ENCODE results near the gene DIS3.

The DIS3 gene

DNA sequence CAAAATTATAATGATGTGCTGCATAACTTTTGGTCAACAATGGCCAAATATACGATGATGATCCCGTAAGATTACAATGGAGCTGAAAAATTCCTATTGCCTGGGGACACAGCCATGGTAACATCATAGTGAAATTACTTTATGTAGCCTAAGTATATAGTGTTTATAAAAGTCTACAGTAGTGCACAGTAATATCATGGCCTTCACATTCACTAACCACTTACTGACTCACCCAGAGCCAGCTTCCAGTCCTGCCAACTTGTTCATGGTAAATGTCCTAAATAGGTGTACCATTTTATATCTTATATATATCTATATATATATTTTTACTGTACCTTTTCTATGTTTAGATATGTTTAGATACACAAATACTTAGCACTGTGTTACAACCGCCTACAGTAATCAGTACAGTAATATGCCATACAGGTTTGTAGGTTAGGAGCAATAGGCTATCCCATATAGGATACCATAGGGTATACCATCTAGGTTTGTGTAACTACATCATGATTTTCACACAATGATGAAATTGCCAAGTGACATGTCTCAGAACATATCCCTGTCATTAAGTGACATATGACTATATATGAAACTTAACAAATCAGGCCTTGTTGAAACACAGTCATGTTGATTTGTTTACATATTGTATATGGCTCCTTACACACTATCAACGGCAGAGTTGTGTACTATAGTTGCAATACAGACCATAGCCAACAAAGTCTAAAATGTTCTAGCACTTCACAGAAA lies 23.7 kb downstream of the DIS3 start:
- TF ChIP-seq, protein P1, sequence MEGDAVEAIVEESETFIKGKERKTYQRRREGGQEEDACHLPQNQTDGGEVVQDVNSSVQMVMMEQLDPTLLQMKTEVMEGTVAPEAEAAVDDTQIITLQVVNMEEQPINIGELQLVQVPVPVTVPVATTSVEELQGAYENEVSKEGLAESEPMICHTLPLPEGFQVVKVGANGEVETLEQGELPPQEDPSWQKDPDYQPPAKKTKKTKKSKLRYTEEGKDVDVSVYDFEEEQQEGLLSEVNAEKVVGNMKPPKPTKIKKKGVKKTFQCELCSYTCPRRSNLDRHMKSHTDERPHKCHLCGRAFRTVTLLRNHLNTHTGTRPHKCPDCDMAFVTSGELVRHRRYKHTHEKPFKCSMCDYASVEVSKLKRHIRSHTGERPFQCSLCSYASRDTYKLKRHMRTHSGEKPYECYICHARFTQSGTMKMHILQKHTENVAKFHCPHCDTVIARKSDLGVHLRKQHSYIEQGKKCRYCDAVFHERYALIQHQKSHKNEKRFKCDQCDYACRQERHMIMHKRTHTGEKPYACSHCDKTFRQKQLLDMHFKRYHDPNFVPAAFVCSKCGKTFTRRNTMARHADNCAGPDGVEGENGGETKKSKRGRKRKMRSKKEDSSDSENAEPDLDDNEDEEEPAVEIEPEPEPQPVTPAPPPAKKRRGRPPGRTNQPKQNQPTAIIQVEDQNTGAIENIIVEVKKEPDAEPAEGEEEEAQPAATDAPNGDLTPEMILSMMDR (IDR thresholded peaks at IDR 0.05; ENCODE audit: low read depth, low read length), result no peak
- Histone ChIP-seq H3K9me3 (no peaks in the 10 kb centered on the region), H3K36me3 (peaks cover 78% of the 10 kb centered on the region), H3K27me3 (no peaks in the 10 kb centered on the region), H3K4me1 (no peaks in the 10 kb centered on the region), H3K4me3 (ENCODE audit: low read depth, low read length) (no peak overlapping the region)
- no peak for DNase-seq

DNA sequence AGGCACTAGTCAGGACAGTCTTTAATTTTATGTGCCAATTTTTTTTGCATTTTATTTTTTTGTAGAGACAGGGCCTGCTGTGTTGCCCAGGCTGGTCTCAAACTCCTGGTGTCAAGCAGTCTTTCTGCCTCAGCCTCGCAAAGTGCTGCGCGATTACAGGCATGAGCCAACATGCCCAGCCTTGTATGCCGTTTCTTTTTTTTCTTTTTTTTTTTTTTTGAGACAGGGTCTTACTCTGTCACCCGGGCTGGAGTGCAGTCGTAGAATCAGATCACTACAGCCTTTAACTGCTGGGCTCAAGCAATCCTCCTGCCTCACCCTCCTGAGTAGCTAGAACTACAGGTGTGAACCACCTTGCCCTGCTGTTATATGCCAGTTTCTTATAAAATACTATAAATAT lies 27.6 kb downstream of the DIS3 start:
- H3K4me3 ChIP-seq (ENCODE audit: low read depth, low read length), result no peak overlapping the region
- H3K4me1 ChIP-seq, result no peaks in the 10 kb centered on the region
- H3K36me3 ChIP-seq, result peaks cover 61% of the 10 kb centered on the region
- no peaks in the 10 kb centered on the region; the same call in 1 of the 2 replicates for H3K9me3 ChIP-seq
- DNase-seq, result no peak
- no peaks in the 10 kb centered on the region for H3K27me3 ChIP-seq
- TF ChIP-seq, protein P1 (IDR thresholded peaks at IDR 0.05; ENCODE audit: low read depth, low read length), result no peak

DNA sequence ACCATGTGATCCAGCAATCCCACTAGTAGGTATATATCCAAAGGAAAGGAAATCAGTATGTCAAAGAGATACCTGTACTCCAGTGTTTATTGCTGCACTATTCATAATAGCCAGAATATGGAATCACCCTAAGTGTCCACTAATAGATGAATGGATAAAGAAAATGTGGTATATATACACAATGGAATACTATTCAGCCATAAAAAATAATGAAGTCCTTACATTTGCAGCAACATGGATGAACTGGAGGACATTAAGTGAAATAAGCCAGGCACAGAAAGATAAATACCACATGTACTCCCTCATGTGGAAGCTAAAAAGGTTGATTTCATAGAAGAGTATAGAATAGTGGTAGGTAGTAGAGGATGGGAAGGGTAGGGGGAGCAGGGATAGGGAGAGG lies 30.5 kb downstream of the DIS3 start:
- DNase-seq, result no peak
- Histone ChIP-seq H3K4me3 (ENCODE audit: low read depth, low read length) (no peak overlapping the region), H3K9me3 (no peaks in the 10 kb centered on the region; the same call in 1 of the 2 replicates), H3K27me3 (no peaks in the 10 kb centered on the region), H3K36me3 (peaks cover 55% of the 10 kb centered on the region), H3K4me1 (no peaks in the 10 kb centered on the region)
- TF ChIP-seq, protein P1 (IDR thresholded peaks at IDR 0.05; ENCODE audit: low read depth, low read length), result no peak

DNA sequence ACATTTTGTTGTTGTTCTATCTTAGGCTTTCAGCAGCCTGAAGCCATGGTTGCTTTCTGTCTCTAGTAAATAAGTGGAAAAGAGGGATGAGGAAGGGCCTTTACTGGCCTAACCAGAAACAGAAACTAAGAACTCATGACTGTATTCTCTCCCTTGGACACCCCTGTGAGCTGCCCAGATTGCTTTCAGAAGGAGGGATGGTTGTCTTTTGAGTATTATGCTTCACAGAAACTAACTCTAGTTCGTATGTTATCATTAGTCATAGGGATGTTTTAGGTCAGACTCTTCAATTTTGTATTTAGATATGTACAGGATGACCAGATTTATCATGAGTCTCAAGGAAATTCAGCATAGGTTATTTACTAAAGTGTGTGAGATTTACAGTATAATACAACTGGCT lies 36.4 kb downstream of the DIS3 start:
- Histone ChIP-seq H3K36me3 (peaks cover 33% of the 10 kb centered on the region), H3K4me3 (ENCODE audit: low read depth, low read length) (no peak overlapping the region), H3K27me3 (no peaks in the 10 kb centered on the region), H3K9me3 (no peaks in the 10 kb centered on the region), H3K4me1 (no peaks in the 10 kb centered on the region)
- DNase-seq, result no peak
- TF ChIP-seq, protein P1 (IDR thresholded peaks at IDR 0.05; ENCODE audit: low read depth, low read length), result no peak

DNA sequence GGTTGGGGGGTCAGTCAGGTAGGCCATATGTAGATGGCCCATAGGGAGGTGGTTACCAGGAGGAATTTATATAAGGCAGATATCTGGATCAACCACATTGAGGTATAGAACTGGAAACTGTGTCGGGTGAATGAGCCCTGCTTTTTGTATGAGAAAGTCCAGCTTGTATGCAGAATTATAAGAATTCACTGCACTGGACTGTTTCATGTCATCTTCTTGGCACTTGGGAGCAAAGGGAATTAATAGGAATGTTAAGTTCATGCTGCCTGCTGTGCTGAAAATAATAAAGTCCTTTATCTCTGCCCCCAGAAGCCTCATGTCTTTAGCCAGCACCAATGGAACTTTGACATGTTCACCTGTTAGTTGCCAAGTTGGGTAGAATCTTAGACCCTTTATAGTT lies 41.7 kb downstream of the DIS3 start:
- H3K27me3 ChIP-seq, result no peaks in the 10 kb centered on the region
- no peaks in the 10 kb centered on the region for H3K9me3 ChIP-seq
- no peak overlapping the region for H3K4me3 ChIP-seq (ENCODE audit: low read depth, low read length)
- TF ChIP-seq, protein P1 (IDR thresholded peaks at IDR 0.05; ENCODE audit: low read depth, low read length), result no peak
- peaks cover 12% of the 10 kb centered on the region for H3K36me3 ChIP-seq
- DNase-seq, result no peak
- no peaks in the 10 kb centered on the region for H3K4me1 ChIP-seq

DNA sequence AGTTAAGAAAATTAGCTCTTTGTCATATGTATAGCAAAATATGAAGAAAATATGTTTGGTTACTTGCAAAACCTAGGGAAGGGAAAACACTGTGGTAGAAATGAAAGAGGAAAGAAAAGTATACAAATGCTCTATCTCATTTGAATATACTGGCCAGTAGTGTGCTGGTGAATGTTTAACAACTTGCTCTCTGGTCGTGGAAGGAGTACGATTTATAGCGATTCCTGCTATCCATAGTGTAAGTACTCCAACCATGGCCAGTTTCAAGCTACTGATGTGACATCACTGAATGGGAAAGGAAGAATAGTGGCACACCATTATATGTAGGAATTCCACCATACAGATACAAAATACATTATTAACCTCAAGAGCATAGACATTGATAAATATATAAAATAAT lies 44.7 kb downstream of the DIS3 start:
- H3K36me3 ChIP-seq, result peaks cover 20% of the 10 kb centered on the region
- no peak for DNase-seq
- H3K27me3 ChIP-seq, result no peaks in the 10 kb centered on the region
- no peak overlapping the region for H3K4me3 ChIP-seq (ENCODE audit: low read depth, low read length)
- TF ChIP-seq, protein P1 (IDR thresholded peaks at IDR 0.05; ENCODE audit: low read depth, low read length), result no peak
- no peaks in the 10 kb centered on the region for H3K9me3 ChIP-seq
- no peaks in the 10 kb centered on the region for H3K4me1 ChIP-seq

Measured in BE2C (cell line).